Esophagus squamous epithelium (tissue), 5 donors: ENCODE measurements around the gene EVC2. TPM values are rescaled to one million over a fixed set of nuclear protein-coding genes. Genes with fewer than 3 reads are reported as not detected.

Source experiments
- DNase-seq: peaks from one replicate; lab custom pipeline; 2025; lab: John Stamatoyannopoulos, UW
- H3K27ac ChIP-seq, 4 donors: fragments of 200-600 bp; sonication (generic); one replicate each; pipeline ENCODE4 v1.5.1; 2016 to 2019; ENCODE audit warnings: mild to moderate bottlenecking in 1 of 4
- H3K27me3 ChIP-seq, 4 donors: fragments of 200-600 bp; sonication (generic); 1 replicate in 3 of 4; 2 replicates in 1 of 4; pipeline versions ENCODE4 v1.5.1 to v1.6.0; 2017 to 2021; ENCODE audit warnings: antibody characterized with exemption in 1 of 4
- H3K36me3 ChIP-seq, 3 donors: fragments of 200-600 bp; sonication (generic); one replicate each; pipeline ENCODE4 v1.5.1; 2016 to 2019
- H3K4me1 ChIP-seq, 3 donors: fragments of 200-600 bp; sonication (generic); one replicate each; pipeline ENCODE4 v1.5.1; 2017 to 2019
- H3K4me3 ChIP-seq, 4 donors: fragments of 200-600 bp; sonication (generic); 1 replicate in 3 of 4; 2 replicates in 1 of 4; pipeline ENCODE4 v1.5.1; 2016 to 2019; ENCODE audit warnings: mild to moderate bottlenecking in 2 of 4, moderate library complexity in 1 of 4
- H3K9me3 ChIP-seq, 3 donors: fragments of 200-600 bp; sonication (generic); one replicate each; pipeline ENCODE4 v1.5.1; 2016 to 2019
- POLR2A ChIP-seq, 4 donors: fragments of 450-650 bp; IDR thresholded peaks; one replicate each; pipeline ENCODE4 v1.6.1; 2017; ENCODE audit warnings: antibody characterized with exemption in 4 of 4, mild to moderate bottlenecking in 4 of 4, moderate library complexity in 3 of 4
- WGBS, 2 donors: methylation state at CpG; one replicate each; pipeline ENCODE4 v1.1.5; 2018; 5-methylcytosine and 5-hydroxymethylcytosine counted together
- intact Hi-C: fragments of 100-400 bp; cut with DNase I; formaldehyde crosslinking; loops from one replicate; pipeline ENCODE4 v1.15.0; 2022
- total RNA-seq, 4 donors: library from RNA; depleted of rRNA; stranded (reverse); fragments of >200 nt; gene quantifications; one replicate each; pipeline ENCODE4 v1.1.0, GENCODE V29; 2016
- TF ChIP-seq, protein P1 (sequence below), 6 experiments: fragments of 450-650 bp in 4 of 6; fragments of 200-600 bp in 2 of 6; sonication (generic) in 2 of 6; IDR thresholded peaks; one replicate each; pipeline ENCODE4 v1.5.1; 2016 to 2019; ENCODE audit warnings: antibody characterized with exemption in 6 of 6, mild to moderate bottlenecking in 4 of 6, moderate library complexity in 4 of 6
- donor health status: DM: yes; HTN: yes; CAD: no.

Gene EVC2
- total RNA-seq, 4 donors from 2014 or later = 5.0 to 12.6 (median 5.1) TPM

DNA sequence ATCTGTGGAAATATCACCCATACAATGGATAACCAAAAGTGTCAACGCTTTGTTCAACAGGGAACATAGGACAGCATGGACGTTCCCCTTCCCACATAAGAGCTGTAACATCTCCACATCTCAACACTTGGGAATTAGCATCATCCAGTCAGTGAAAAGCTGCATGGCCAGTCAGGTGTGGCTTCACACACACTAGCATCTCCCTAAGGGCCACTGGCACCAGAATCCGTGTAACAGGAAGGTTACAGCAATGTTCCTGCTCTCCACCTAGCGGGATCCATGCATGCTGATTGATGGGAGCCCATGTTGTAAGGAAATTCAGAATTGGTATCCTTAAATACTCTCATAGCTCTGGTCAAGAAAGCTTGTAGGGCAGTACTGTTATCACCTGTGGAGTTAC, 78.8 kb downstream of the EVC2 start:
- 94 to 96% methylated on average over 4 of the region's 4 CpGs for WGBS, 2 donors
- Histone ChIP-seq H3K4me1 (no peaks in the 10 kb centered on the region), H3K36me3 (peaks cover 3 to 93% (median 12%) of the 10 kb centered on the region in 3 donors), H3K27ac (no peak overlapping the region), H3K9me3 (no peaks in the 10 kb centered on the region), H3K4me3 (no peak overlapping the region), H3K27me3 (no peaks in the 10 kb centered on the region)
- intact Hi-C loops = no loop called here
- DNase-seq = no peak
- TF ChIP-seq, protein P1, sequence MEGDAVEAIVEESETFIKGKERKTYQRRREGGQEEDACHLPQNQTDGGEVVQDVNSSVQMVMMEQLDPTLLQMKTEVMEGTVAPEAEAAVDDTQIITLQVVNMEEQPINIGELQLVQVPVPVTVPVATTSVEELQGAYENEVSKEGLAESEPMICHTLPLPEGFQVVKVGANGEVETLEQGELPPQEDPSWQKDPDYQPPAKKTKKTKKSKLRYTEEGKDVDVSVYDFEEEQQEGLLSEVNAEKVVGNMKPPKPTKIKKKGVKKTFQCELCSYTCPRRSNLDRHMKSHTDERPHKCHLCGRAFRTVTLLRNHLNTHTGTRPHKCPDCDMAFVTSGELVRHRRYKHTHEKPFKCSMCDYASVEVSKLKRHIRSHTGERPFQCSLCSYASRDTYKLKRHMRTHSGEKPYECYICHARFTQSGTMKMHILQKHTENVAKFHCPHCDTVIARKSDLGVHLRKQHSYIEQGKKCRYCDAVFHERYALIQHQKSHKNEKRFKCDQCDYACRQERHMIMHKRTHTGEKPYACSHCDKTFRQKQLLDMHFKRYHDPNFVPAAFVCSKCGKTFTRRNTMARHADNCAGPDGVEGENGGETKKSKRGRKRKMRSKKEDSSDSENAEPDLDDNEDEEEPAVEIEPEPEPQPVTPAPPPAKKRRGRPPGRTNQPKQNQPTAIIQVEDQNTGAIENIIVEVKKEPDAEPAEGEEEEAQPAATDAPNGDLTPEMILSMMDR (IDR thresholded peaks at IDR 0.05) = no peak
- no peak for TF ChIP-seq POLR2A (IDR thresholded peaks at IDR 0.05)

DNA sequence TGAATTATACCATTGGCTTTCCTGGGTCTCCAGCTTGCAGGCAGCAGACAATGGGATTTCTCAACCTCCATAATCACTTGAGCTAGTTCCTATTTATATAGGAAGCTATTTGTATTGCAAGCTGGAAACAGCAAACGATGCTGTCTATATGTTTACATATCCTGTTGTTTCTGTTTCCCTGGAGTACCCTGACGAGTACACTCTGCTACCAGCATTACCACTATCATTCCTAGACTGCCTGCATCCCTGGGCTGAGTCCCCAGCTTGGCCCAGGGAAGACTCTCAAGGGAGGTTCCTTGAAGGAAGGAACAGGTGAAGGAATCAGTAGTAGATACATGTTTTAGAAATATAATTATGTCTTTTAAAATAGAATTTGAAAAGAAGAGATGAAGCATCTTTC, 81.4 kb downstream of the EVC2 start:
- DNase-seq = no peak
- Histone ChIP-seq H3K9me3 (no peaks in the 10 kb centered on the region), H3K27ac (no peak overlapping the region), H3K27me3 (no peaks in the 10 kb centered on the region), H3K4me1 (no peaks in the 10 kb centered on the region), H3K36me3 (peaks cover 3 to 95% (median 15%) of the 10 kb centered on the region in 3 donors), H3K4me3 (no peak overlapping the region)
- intact Hi-C loops = no loop called here
- TF ChIP-seq, protein P1 (IDR thresholded peaks at IDR 0.05) = no peak
- no peak for TF ChIP-seq POLR2A (IDR thresholded peaks at IDR 0.05)
- 61 to 71% methylated on average over 2 of the region's 2 CpGs for whole genome bisulfite sequencing, 2 donors

DNA sequence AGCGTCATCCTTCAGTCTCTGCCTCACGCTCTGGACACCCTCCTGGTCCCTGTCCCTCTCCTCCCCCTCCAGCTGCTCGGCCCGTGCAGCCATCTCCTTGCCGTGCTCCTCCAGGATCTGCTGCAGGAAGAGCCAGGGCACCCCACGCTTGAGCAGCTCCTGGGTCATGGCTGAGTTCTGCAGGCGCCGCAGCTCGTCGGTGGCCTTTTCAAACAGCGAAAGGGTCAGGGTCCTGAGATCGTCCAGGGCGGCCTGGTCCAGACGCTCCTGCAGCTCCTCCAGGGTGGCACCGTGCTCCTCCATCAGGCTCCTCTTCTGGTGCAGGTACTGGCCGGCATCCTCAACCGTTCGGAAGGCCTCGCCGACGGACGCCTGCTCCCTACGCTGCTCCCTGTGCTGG, 85.8 kb downstream of the EVC2 start:
- intact Hi-C loops = no loop called here
- Histone ChIP-seq H3K27ac (no peak overlapping the region), H3K9me3 (no peaks in the 10 kb centered on the region), H3K36me3 (peaks cover 0 to 86% (median 11%) of the 10 kb centered on the region in 3 donors), H3K27me3 (no peaks in the 10 kb centered on the region), H3K4me1 (no peaks in the 10 kb centered on the region), H3K4me3 (no peak overlapping the region)
- no peak for DNase-seq
- 91 to 96% methylated on average over 6 to 14 of the region's 23 CpGs for WGBS, 2 donors
- TF ChIP-seq, protein P1 (IDR thresholded peaks at IDR 0.05) = no peak
- no peak for TF ChIP-seq POLR2A (IDR thresholded peaks at IDR 0.05)

DNA sequence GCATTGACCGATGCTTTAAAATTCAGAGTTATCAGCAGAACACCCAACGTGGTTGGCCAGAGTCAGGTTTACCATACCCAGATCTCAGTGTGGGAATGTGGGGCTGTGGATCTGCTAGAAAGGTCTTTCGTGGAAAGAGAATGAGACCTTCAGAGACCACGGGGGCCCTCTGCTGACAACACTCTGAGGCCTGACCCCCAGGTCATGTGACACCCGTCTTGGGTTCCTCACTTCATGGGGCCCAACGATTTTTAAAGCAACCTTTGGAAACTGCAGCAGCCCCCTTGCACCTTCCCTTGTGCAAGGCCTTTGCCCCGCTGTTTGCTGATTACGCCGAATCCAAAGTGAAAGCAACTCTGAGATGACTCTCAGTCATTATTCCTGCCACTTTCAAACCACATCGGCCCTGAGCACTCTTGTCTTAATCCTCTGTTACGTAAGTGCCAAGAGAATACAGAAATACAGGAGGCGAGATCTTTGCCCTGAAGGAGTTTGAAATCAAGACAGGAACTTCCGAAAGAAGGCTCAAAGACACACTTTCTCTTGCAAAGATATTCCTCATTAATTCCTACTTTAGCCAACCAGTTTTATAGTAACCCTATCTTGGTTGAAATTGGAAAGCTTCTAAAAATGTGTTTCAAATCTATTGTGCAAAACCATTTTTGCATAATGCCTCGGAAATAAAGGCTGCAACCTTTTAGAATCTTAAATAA, 88.3 kb downstream of the EVC2 start:
- Histone ChIP-seq H3K36me3 (peaks cover 0 to 88% (median 6%) of the 10 kb centered on the region in 3 donors), H3K4me3 (no peak overlapping the region), H3K27me3 (no peaks in the 10 kb centered on the region), H3K4me1 (no peaks in the 10 kb centered on the region), H3K9me3 (no peaks in the 10 kb centered on the region), H3K27ac (no peak overlapping the region)
- TF ChIP-seq, protein P1 (IDR thresholded peaks at IDR 0.05) = no peak
- TF ChIP-seq POLR2A (IDR thresholded peaks at IDR 0.05) = no peak
- DNase-seq = no peak
- intact Hi-C loops = no loop called here
- 63 to 75% methylated on average over 14 of the region's 14 CpGs for WGBS, 2 donors

DNA sequence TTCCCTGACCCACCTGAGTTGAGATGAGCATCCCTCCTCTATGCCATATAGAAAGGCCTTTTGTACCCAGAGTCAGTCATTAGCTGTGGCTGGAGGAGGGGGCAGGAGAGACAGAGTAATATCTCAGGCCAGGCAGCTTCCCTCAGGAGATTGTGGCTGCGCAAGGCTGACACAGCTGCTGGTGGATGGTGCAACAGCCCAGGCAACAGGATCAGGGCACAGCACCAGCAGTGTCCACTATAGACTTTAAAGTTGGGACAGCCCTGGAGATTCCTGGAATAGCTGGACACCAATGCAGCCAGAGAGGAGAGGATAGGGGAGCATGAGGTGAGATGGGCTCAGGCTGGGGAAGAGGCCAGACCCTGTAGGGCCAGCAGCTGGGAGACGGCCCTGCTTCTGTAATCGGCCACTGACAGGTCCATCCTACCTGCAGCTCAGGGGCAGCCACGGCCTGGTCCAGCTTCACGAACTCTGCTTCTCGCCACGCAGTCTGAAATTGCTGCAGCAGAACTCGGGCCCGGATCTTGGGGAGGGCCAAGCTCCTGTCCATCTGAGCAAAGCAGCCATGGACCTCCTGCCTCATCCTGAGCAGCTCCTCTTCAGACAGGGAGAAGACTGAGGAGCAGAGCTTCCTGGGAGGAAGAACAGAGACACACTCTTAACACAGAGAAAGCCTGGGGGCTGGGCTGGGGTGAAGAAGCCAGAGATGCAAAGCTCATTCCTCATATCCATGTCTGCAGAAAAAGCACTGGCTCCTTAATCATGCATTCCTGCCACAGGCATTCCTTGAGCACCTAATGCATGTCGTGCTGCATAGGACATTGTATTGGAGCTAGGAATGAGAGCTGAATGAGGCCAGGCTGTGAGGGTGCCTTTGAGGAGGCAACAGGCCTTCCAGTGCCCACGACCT, 90.1 kb downstream of the EVC2 start:
- TF ChIP-seq, protein P1 (IDR thresholded peaks at IDR 0.05) = no peak
- TF ChIP-seq POLR2A (IDR thresholded peaks at IDR 0.05) = no peak
- Histone ChIP-seq H3K27ac (no peak overlapping the region), H3K36me3 (peaks cover 0 to 88% (median 3%) of the 10 kb centered on the region in 3 donors), H3K4me1 (no peaks in the 10 kb centered on the region), H3K27me3 (no peaks in the 10 kb centered on the region), H3K9me3 (no peaks in the 10 kb centered on the region), H3K4me3 (no peak overlapping the region)
- 83 to 91% methylated on average over 4 to 9 of the region's 11 CpGs for WGBS, 2 donors
- intact Hi-C loops = no loop called here
- DNase-seq = no peak
